Measurements from ENCODE around the gene MSANTD1.

MSANTD1 gene

GRCh38 chr4:3217771-3218170 lies 31.2 kb upstream of the MSANTD1 start:
- FAIRE-seq: no peak

GRCh38 chr4:3218824-3219760 lies 29.9 kb upstream of the MSANTD1 start:
- no peak for FAIRE-seq

GRCh38 chr4:3219761-3220475 lies 29.0 kb upstream of the MSANTD1 start:
- no peak for FAIRE-seq

DNA sequence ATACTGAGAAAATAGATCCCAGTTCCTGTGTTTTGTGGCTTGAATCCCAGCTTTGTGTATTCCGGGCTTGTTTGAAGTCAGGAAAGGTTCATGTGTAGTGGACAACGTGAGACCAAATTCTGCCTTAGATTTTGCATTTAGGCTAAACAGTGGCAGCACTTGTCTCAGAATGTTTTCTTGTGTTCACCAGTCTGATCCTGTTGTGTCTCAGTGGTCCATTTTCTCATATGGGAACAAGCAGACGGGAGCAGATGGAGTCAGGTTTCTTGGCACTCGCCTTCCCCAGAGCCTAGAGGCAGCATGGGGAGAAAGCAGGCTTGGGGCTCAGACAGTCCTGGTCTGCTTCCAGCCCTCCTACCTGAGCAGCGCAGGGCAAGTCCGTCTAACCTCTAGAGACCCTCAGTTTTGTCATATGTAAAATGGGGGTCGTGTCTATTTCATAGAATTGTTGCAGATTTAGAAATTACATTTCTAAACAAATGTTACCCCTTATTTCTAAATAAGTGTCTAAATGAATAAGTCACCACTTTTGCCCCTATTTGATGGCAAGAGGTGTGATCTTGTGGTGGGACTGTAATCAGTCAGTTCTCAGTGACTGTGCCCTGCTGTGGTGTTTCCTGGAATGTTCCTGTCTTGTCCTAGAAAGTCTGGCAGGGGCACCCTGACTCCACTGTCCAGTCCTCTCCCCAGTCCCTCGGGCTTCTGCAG lies 28.3 kb upstream of the MSANTD1 start:
- FAIRE-seq: no peak

DNA sequence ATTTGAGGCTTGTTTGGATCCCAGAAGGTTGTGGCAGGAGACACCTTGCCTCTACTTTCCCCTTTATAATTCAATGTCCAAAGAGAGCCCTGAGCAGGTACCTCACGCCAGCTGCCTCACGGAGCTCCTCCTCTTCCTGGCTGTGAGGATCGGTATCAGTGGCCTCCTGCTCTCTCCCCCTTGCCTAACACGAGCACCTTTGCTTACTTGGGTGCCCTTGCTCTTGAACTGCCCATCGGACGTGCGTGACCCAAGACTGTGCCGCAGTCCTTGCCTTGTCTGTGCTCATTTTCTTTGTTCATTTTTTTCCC lies 27.8 kb upstream of the MSANTD1 start:
- no peak for FAIRE-seq

- no peak for FAIRE-seq
Measured at GRCh38 chr4:3221996-3222395, 27.0 kb upstream of the MSANTD1 start.

DNA sequence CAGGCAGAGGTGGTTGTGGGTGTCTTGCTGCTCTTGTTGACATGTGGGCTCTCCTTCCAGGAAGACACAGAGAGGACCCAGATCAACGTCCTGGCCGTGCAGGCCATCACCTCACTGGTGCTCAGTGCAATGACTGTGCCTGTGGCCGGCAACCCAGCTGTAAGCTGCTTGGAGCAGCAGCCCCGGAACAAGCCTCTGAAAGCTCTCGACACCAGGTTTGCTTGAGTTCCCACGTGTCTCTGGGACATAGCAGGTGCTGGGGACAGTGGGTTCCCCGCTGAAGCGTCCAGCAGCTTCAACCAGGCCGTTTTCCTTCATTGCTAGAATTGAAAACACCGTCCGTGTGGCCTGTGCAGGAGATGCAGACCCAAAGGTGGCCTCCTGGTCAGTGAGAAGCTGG lies 25.6 kb upstream of the MSANTD1 start:
- no peak for FAIRE-seq

- no peak for FAIRE-seq
Measured at GRCh38 chr4:3223956-3224748, 24.8 kb upstream of the MSANTD1 start.

DNA sequence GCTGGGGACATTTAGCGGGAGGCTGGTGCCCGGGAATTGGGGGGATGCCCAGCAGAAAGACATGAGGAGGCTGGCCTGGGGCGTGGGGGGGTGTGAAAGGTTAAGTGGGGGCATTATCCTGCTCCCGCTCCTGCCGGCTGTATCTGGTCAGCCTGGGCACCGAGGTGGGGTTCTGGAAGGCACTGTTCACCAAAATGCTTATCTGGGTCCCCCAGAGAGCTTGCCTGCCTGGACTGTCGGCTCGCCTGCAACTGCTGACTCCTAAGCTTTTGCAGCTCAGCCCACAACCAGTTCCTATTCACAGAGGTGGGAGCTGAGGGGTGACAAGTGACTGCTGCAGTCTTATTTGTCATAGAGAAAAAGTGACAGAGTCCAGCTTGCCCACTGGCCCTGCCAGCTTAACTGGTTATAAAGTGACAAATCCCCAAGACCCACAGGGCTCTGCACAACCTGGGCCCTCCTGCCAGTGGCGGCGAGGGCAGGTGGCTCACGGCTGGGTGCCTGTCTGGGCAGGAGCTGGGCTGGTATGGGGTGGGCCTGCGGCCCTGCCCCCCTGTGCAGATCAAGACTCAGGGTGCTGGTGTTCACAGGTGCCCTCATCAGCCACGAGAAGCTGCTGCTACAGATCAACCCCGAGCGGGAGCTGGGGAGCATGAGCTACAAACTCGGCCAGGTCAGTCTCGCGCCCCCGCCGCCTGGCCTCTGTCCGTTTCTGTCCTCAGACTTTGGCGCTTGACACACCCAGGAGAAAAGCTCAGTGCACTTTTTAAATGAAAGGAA lies 23.7 kb upstream of the MSANTD1 start:
- no peak for FAIRE-seq

DNA sequence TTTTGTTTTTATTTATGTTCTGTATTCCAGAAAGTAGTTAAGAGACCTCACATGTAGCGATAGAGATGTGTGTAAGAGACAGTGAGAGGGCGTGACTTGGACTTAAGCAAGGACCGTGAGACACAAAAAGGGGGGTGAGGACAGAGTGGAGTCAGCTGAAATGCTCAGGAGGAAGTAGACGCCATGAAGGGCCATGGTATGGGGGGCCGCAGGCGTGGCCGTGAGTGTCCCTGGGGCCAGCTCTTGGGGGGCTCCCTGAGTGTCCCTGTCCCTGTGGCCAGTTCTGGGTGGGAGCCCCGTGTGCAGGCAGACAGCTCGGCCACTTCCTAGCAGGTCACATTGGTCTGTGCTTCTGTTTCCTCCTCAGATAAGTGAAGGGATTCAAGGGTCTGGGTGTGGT lies 23.0 kb upstream of the MSANTD1 start:
- FAIRE-seq: no peak

DNA sequence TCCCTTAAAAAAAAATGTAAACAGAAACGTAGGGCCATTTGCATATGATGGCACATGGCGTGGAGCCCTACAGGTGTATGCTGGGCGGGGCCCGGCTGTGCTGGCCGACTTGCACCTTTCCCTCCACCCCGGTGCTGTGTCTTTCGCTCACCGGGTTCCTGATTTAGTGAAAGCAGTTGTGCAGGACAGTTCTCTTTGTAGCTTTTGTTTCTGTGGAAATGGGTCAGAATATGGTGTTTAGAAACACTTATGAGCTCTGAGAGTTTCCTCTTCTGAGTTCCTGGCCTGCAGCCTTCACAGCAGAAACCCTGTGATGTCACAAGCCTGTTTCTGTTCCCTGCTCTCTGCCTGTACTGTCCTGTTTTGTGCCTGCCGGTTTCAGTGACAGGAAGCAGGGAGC lies 22.5 kb upstream of the MSANTD1 start:
- no peak for FAIRE-seq

GRCh38 chr4:3226944-3227343 lies 22.0 kb upstream of the MSANTD1 start:
- FAIRE-seq: no peak

DNA sequence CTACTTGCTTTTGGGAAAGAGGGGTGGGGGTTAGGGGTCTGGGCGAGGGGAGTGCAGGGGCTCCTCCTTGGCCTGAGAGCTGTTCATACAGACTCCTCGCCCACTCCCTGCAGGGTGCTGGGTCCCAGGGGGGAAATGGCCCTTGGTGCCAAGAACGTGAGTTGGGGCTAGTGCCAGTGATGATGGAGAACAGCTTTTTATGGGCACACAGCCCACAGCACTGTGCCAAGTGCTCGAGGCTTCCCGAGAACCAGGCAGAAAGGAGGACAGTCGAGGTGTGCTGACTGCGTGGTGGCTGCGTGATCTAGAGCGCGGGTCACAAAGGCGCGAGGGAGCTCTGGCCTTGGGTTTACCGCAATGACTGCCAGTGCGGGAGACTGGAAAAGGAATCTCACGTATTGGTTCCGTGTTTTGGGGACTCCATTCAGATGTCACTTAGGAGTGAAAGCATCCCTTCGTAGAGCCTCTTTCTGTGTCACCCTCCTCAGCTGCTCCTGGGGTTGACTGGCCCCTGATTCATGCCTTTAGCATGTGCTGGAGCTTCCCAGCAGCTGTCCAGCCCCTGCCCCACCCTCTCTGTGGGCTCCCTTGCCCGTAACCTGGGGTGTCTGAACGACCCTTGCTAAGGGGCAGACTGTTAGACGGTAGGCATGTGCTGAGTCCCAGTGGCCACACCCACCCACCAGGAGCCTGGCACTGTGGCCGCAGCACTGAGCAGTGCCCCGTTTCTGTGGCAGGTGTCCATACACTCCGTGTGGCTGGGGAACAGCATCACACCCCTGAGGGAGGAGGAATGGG lies 20.9 kb upstream of the MSANTD1 start:
- no peak for FAIRE-seq

DNA sequence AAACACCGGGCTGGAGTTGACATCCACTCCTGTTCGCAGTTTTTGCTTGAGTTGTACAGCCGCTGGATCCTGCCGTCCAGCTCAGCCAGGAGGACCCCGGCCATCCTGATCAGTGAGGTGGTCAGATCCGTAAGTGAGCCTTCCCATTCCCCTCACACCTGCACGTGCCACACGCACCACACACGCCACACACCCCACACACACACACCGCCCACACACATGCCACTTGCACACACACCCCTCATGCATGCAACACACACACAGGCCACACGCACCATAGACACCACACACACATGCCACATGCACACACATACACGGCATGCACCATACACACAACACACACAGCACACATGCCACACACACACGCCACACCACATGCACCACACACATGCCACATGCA lies 20.1 kb upstream of the MSANTD1 start:
- no peak for FAIRE-seq

- FAIRE-seq: no peak
Measured at GRCh38 chr4:3229328-3229727, 19.6 kb upstream of the MSANTD1 start.

- no peak for FAIRE-seq
Measured at GRCh38 chr4:3229964-3230363, 19.0 kb upstream of the MSANTD1 start.

- FAIRE-seq: no peak
Measured at GRCh38 chr4:3231471-3231870, 17.5 kb upstream of the MSANTD1 start.

- FAIRE-seq: no peak
Measured at GRCh38 chr4:3232001-3232400, 17.0 kb upstream of the MSANTD1 start.

GRCh38 chr4:3232871-3233271 lies 16.1 kb upstream of the MSANTD1 start:
- no peak for FAIRE-seq

GRCh38 chr4:3233391-3234071 lies 15.4 kb upstream of the MSANTD1 start:
- FAIRE-seq: no peak

All from TTC549 (cell line).